Body of pancreas (tissue), 4 donors: ENCODE results near the gene FAM184B. TPM values are rescaled to one million over a fixed set of nuclear protein-coding genes. Genes with fewer than 3 reads are reported as not detected.

Experiments
- ATAC-seq: fragments of 150-250 bp; one replicate; pipeline ENCODE4 v1.9.1; 2016
- DNase-seq, 4 donors: peaks; one replicate each; pipeline ENCODE4 v3.0.0-alpha.2; 2019
- H3K27ac ChIP-seq, 4 donors: fragments of 200-600 bp; sonication (generic); 1 replicate in 3 of 4; 2 replicates in 1 of 4; pipeline versions ENCODE4 v1.5.1 to v1.6.1; 2016 to 2019; ENCODE audit warnings: mild to moderate bottlenecking in 1 of 4, mixed read lengths in 1 of 4, moderate library complexity in 1 of 4
- H3K27me3 ChIP-seq, 2 donors: fragments of 200-600 bp; sonication (generic); one replicate each; pipeline ENCODE4 v1.6.0; 2016; ENCODE audit warnings: mild to moderate bottlenecking in 1 of 2
- H3K36me3 ChIP-seq, 2 donors: fragments of 200-600 bp; sonication (generic); replicated peaks in 1 of 2; 2 replicates each; pipeline ENCODE4 v1.5.1; 2016; ENCODE audit warnings: low read depth in 2 of 2; ENCODE audit not compliant: insufficient read depth in 1 of 2
- H3K4me1 ChIP-seq: fragments of 200-600 bp; sonication (generic); one replicate; pipeline ENCODE4 v1.6.0; 2016
- H3K4me3 ChIP-seq, 2 donors: fragments of 200-600 bp; sonication (generic); 1 replicate in 1 of 2; 2 replicates in 1 of 2; pipeline ENCODE4 v1.5.1; 2016 to 2019
- H3K9me3 ChIP-seq, 3 donors: fragments of 200-600 bp; sonication (generic); 1 replicate in 2 of 3; 2 replicates in 1 of 3; pipeline ENCODE4 v1.5.1; 2016
- CTCF ChIP-seq, 7 experiments: fragments of 450-650 bp in 4 of 7; fragments of 200-600 bp in 3 of 7; sonication (generic) in 3 of 7; IDR thresholded peaks; one replicate each; pipeline ENCODE4 v1.5.1; 2016 to 2019; ENCODE audit warnings: antibody characterized with exemption in 7 of 7
- POLR2A ChIP-seq, 3 donors: fragments of 450-650 bp; IDR thresholded peaks; one replicate each; pipeline ENCODE4 v1.6.1; 2016; ENCODE audit warnings: antibody characterized with exemption in 3 of 3, mild to moderate bottlenecking in 2 of 3
- WGBS, 2 donors: methylation state at CpG; one replicate each; pipeline ENCODE4 v1.1.5; 2017; 5-methylcytosine and 5-hydroxymethylcytosine counted together
- intact Hi-C: fragments of 100-400 bp; cut with DNase I; formaldehyde crosslinking; loops from one replicate; pipeline ENCODE4 v1.15.1; 2023
- total RNA-seq, 2 donors: library from RNA; depleted of rRNA; stranded (reverse); fragments of >200 nt; gene quantifications; one replicate each; pipeline ENCODE4 v1.1.0, GENCODE V29; 2016

Gene FAM184B
- total RNA-seq, 2 donors from 2014 or later: not detected

- Histone ChIP-seq H3K27ac (no peak overlapping the region), H3K9me3 (no peaks in the 10 kb centered on the region), H3K27me3 (no peaks in the 10 kb centered on the region), H3K4me3 (no peak overlapping the region), H3K4me1 (no peaks in the 10 kb centered on the region), H3K36me3 (peaks cover 12 to 29% of the 10 kb centered on the region in 2 donors)
- ATAC-seq (no peak), DNase-seq (no peak)
- no peak for TF ChIP-seq CTCF (IDR thresholded peaks at IDR 0.05)
- no peak for TF ChIP-seq POLR2A (IDR thresholded peaks at IDR 0.05)
- 92 to 97% methylated on average over 4 of the region's 4 CpGs for WGBS, 2 donors
- intact Hi-C loops: no loop called here
Observed at GRCh38 chr4:17630228-17630627, 151.2 kb downstream of the FAM184B start.

- Histone ChIP-seq H3K4me3 (no peak overlapping the region), H3K4me1 (no peaks in the 10 kb centered on the region), H3K36me3 (peaks cover 12 to 52% of the 10 kb centered on the region in 2 donors), H3K27ac (no peak overlapping the region), H3K27me3 (no peaks in the 10 kb centered on the region), H3K9me3 (no peaks in the 10 kb centered on the region)
- 67 to 78% methylated on average over 2 of the region's 2 CpGs for WGBS, 2 donors
- TF ChIP-seq POLR2A (IDR thresholded peaks at IDR 0.05) (no peak), CTCF (IDR thresholded peaks at IDR 0.05) (no peak)
- ATAC-seq (no peak), DNase-seq (no peak)
- intact Hi-C loops: no loop called here
Observed at GRCh38 chr4:17624821-17625220, 156.6 kb downstream of the FAM184B start.

- DNase-seq (no peak), ATAC-seq (no peak)
- Histone ChIP-seq H3K27ac (no peak overlapping the region), H3K9me3 (no peaks in the 10 kb centered on the region), H3K36me3 (peaks cover 12 to 50% of the 10 kb centered on the region in 2 donors), H3K27me3 (no peaks in the 10 kb centered on the region), H3K4me3 (no peak overlapping the region), H3K4me1 (peaks cover 11% of the 10 kb centered on the region)
- no peak for TF ChIP-seq POLR2A (IDR thresholded peaks at IDR 0.05)
- no peak for TF ChIP-seq CTCF (IDR thresholded peaks at IDR 0.05)
- WGBS, 2 donors: 70 to 75% methylated on average over 7 of the region's 7 CpGs
- intact Hi-C loops: no loop called here
Observed at GRCh38 chr4:17623451-17624001, 157.9 kb downstream of the FAM184B start.

- TF ChIP-seq CTCF (IDR thresholded peaks at IDR 0.05) (no peak), POLR2A (IDR thresholded peaks at IDR 0.05) (no peak)
- H3K27me3 ChIP-seq: no peaks in the 10 kb centered on the region
- peaks cover 0 to 21% of the 10 kb centered on the region in 2 donors for H3K36me3 ChIP-seq
- H3K27ac ChIP-seq: no peak overlapping the region
- intact Hi-C loops: no loop called here
- no peaks in the 10 kb centered on the region for H3K9me3 ChIP-seq
- peaks cover 38% of the 10 kb centered on the region for H3K4me1 ChIP-seq
- DNase-seq (no peak), ATAC-seq (no peak)
- WGBS, 2 donors: 57 to 60% methylated on average over 7 of the region's 7 CpGs
- H3K4me3 ChIP-seq: no peak overlapping the region
Observed at GRCh38 chr4:17619416-17620105, 161.9 kb downstream of the FAM184B start.

GRCh38 chr4:17618926-17619325, 162.5 kb downstream of the FAM184B start:
- Histone ChIP-seq H3K4me1 (peaks cover 38% of the 10 kb centered on the region), H3K4me3 (no peak overlapping the region), H3K36me3 (peaks cover 0 to 18% of the 10 kb centered on the region in 2 donors), H3K27me3 (no peaks in the 10 kb centered on the region), H3K27ac (no peak overlapping the region), H3K9me3 (no peaks in the 10 kb centered on the region)
- ATAC-seq: no peak
- WGBS, 2 donors: 35 to 64% methylated on average over 1 of the region's 1 CpG
- TF ChIP-seq CTCF (IDR thresholded peaks at IDR 0.05) (no peak), POLR2A (IDR thresholded peaks at IDR 0.05) (no peak)
- no peak for DNase-seq
- intact Hi-C loops: no loop called here
